SK-MEL-5 (cell line): ENCODE measurements around the gene ERBB4. TPM values are rescaled to one million over a fixed set of nuclear protein-coding genes. Genes with fewer than 3 reads are reported as not detected.

ENCODE experiments used
- DNase-seq: peaks from one replicate; pipeline ENCODE4 v3.0.0-alpha.2; 2016; ENCODE audit warnings: low read depth, low spot score
- in situ Hi-C: cut with HindIII; loops from 2 replicates; pipeline ENCODE4 v1.10.0; 2016; ENCODE audit warnings: low sequenced_read_pairs, high pct_unique_total_duplicates, low pct_unique_long_range_greater_than_20kb
- polyA plus RNA-seq, 2 experiments: library from polyadenylated mRNA; depleted of rRNA; stranded (reverse); fragments of >200 nt; gene quantifications; 2 replicates each; pipeline ENCODE4 v1.2.3, GENCODE V29; 2015
- total RNA-seq: library from RNA; depleted of rRNA; stranded (reverse); fragments of >200 nt; shearing (Covaris generic); gene quantifications from 2 replicates; pipeline ENCODE4 v1.2.3, GENCODE V29; 2014; rRNA removed

Gene ERBB4
- total RNA-seq: 0.32 and 0.75 TPM in 2 replicates
- 0.74 and 1.4 TPM in 2 replicates for polyA plus RNA-seq (2015; cell fraction: cytosol; rRNA removed)
- polyA plus RNA-seq (2015; cell fraction: nucleus; rRNA removed): 0.11 and 0.14 TPM in 2 replicates

- in situ Hi-C loops: no loop called here
These were observed at the start of gene ERBB4 for GRCh38 chr2:212538305-212539071. ERBB4 (minus strand) TSS chr2:212538802; CDS start chr2:212538530, 272 bp downstream.

DNA sequence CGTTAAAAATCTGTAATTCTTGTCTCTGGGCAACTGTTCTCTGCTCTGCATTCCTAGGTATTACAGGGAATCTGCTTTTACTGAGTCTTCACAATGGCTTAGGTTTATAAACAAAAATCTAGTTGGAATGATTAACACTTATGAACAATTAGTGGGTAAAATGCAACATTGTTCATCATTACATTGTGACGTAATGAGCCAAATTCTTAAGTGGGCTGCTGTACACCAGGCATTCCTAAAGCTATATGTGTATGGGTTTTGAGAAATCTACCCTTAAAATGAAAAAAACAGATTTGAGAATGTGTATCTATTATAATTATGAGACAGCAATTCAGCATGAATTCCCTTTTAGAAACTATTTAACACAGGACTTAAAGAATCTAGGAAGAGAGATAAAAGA lies 41.5 kb upstream of the ERBB4 start:
- in situ Hi-C loops: no loop called here
- DNase-seq: no peak

More at GRCh38 chr2:212538305-212539071, at the start of gene ERBB4:
- DNase-seq: no peak

DNA sequence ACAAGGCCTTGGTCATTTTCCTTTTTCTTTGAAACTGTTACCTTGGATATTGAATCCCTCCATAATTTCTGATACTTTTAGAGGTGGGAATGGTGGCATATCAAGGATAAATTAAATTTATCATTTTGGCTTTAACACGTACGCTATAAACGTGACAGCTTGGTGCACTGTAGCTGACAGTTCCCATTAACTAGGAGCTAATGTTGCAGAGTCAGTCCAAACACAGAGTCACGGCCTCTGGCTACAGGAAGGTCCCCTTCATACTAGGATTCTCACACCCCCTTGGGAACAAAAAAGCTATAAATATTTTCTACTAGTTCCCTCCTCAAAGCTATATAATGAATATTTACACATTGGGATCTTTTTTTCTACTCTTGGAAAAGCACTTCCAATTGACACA lies 17.7 kb upstream of the ERBB4 start:
- DNase-seq: no peak
- in situ Hi-C loops: no loop called here

- DNase-seq: no peak
- in situ Hi-C loops: no loop called here
These were observed 15.6 kb upstream of the ERBB4 start for GRCh38 chr2:212554233-212554632.

DNA sequence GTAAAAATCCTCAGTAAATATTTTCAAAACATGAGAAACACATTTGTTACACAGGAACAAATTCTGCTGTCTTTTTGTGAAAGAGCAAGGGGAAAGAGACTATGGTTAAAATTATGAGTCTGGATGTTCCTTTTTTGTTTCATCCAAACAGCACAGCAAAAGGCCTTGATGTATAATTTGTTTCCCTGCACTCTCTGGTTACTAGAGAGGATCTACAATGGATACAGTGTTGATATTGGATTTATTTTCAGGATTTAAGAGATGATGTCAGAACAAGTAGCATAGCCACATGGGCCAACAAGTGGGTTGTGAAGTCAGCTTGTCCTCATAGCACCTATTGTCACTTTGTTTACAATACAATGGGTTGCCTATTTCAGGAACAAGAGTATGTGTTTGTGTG lies 11.3 kb upstream of the ERBB4 start:
- peak; percentile 64 for DNase-seq
- in situ Hi-C loops: loop anchor here (10.0 kb wide), 1 partner anchor 395 kb away; no protein-coding TSS in a partner anchor

DNA sequence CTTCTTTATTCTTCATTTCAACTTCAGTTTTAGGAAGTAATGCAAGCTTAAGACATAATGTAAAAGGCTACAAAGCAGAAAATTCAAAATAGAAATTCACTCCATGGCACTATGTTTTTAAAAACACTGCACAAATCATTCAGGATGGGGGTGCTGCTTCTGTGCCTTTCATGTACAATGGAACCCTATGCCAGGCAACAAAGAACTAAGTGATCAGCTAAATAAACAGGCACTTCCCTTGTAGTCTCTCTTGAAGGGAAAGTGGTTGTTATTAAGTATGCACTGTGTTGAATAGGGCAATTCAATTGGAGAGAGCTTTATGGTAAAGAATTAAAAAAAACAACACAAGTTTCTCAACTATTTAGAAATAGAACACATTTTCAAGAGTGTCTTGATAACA lies 10.9 kb upstream of the ERBB4 start:
- peak; percentile 88 for DNase-seq
- in situ Hi-C loops: loop anchor here (10.0 kb wide), 1 partner anchor 395 kb away; no protein-coding TSS in a partner anchor

DNA sequence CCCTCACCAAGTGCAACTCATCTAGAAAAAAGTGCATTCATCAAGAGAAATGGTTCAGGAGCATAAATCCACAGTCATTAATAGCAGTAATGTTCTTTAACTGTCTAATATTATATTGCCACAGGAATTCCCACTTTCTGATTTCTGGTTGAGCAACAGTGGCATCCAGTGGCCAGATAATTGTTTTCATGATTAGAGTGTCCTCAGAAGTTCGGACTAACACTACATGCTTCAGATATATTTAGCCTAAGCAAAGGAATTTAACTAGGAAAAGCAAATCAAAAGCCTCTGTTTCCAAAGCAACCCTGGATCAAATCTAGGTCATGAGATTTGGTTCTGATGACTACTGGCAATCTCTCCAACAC lies 9.8 kb upstream of the ERBB4 start:
- peak; percentile 71 for DNase-seq
- in situ Hi-C loops: loop anchor here (10.0 kb wide), 1 partner anchor 394 kb away; no protein-coding TSS in a partner anchor

DNA sequence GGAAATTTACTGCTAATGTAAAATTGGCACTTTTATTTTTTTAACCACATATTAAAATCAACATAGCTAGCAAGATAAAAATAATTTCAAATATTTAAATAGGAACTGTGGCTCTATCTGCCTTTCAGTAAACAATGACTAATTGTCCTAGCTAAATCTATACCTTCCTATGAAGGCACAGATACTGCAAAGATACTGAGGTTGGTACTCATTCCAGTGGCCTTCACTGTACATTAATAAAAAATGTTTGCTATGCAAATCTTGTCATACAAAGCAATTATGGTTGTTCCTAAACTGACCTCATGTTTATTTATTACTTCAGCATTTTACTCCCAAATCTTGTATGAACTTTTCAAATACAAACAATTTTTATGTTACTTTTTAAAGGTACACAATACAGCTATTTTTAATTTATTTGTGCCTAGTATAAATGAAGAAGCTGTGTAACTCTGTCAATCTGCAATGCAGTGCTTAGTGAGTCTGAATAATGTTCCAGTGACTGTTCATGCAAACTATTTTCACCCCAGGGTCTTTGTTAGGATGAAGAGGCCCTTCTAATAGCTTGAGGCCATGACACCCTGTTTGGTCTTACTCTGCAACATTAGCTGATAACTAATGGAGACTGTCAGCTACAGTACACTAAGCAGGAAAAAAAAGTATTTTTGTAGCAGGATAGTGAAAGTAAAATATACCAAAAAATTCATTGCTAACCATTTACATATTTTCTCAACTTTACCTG lies 9.3 kb upstream of the ERBB4 start:
- in situ Hi-C loops: loop anchor here (10.0 kb wide), 1 partner anchor 393 kb away; no protein-coding TSS in a partner anchor
- no peak for DNase-seq

DNA sequence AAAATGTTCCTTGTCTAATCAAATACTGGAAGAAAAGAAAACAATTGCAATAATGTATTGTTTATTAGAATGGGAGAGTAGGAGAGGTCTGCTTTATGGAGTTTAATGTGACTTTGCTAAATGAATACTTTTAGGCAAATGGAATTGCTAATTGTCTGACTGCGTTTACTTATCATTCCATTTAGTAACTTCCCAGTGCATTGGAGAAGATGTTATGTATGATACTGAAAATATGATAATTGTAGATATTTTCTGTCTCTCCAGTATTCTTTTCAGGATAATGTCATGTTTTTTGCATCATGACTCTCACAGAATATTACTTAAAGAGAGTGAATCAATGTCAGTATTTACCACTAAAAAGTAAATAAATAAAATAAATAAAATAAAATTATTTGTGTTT lies 8.1 kb upstream of the ERBB4 start:
- no peak for DNase-seq
- in situ Hi-C loops: loop anchor here (10.0 kb wide), 1 partner anchor 392 kb away; no protein-coding TSS in a partner anchor

DNA sequence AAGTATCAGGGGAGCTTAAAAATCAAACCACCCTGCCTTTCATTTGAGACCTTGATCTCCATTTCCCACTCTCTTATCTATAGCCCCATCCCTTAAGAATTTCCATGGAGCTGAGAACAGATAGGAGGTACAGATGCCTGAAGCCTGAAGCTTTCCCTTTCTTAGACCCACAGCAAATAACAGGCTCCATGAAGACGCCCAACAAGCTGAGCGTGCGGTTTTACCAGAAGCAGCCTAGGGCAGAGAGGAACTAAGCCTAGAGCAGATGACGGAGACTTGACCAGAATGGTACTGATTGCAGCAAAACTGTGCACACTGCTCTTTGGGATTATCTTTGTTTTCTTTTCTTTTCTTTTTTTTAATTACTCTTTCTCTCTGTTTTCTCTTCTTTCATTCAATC lies 1.7 kb upstream of the ERBB4 start:
- DNase-seq: no peak
- in situ Hi-C loops: loop anchor here (10.0 kb wide), 1 partner anchor 386 kb away; no protein-coding TSS in a partner anchor

- peak; percentile 55 for DNase-seq
- in situ Hi-C loops: no loop called here
These were observed 674 bp upstream of the ERBB4 start for GRCh38 chr2:212539072-212539880.

- in situ Hi-C loops: no loop called here
- DNase-seq: no peak
These were observed 787 bp downstream of the ERBB4 start for GRCh38 chr2:212537726-212538304.

DNA sequence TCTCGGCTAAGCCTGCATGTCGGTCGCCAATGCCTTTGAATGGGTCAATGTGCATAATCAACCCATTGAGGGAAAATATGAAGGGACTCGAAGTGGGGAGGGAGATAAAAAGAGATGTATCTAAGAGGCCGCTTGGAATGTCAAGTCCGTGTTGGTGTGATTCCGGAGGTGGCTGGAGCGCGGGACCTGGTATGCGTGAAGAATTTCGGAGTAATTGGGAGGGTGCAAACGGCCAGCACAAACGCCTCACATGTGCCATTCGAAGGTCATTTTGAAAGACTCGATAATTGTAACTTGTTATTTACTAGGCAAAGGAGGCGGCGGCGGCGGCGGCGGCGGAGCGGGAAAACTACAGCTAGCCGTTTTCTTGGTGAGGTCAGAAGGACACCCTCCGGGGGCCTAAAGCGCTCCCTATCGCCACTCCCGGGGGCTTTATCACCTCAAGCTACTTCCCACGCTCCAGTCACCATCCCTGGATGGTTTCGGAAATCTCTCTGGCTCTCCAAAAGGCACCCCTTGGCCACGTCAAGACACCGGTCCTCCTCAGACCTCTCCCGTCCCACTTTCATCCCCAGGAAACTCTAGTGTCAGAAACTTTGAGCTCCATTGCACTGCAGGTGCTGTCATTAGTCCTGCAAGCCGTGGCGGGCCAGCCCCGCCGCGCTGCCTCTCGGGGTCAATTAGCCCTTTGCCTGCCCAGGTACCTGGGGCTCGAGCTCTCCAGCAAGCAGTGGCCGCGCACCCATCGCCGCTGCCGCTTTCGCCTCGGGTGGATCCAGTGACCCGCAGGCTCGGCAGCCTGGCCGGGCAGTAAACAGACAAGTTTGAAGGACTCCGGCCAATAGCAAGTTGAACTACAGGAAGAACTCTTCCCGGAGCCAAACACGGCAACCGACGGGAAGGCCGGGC lies 1.5 kb downstream of the ERBB4 start:
- in situ Hi-C loops: no loop called here
- no peak for DNase-seq

DNA sequence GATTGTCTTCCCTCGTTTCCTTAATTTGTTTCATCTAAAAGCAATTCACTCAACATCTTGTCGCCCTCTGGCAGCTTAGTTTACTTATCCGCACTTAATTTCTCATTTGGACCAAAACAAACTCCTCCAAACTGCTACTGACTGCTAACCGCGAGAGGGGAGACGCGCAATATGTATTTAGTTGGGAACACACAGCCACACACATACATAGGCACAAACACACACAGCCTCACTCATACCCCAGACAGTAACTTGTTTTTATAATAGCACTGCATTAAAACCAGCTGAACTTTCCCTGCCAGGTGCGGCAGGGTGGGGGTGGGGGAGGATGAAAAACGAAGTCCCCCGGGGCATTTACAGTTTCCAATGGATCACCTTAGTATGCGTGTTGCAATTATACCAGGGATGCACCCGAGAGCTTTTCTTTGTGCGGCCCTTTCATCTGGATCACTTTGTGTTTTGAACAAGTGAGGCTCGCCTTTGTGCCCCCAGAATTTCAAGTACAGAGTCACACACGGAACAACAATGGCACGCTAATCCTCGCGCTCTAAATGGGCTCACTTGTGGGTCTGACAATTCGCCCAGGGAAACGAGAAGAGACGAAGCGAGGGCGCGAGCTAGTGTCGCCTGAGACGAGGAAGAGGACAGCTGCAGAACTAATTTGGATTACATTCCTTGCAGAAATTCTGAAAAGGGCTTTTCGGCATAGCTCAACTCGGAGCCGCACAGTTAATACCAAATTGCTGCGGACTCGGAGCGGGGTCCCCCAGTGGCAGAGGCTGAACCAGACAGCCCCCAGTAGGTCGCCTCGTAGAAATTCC lies 2.4 kb downstream of the ERBB4 start:
- in situ Hi-C loops: no loop called here
- DNase-seq: no peak

DNA sequence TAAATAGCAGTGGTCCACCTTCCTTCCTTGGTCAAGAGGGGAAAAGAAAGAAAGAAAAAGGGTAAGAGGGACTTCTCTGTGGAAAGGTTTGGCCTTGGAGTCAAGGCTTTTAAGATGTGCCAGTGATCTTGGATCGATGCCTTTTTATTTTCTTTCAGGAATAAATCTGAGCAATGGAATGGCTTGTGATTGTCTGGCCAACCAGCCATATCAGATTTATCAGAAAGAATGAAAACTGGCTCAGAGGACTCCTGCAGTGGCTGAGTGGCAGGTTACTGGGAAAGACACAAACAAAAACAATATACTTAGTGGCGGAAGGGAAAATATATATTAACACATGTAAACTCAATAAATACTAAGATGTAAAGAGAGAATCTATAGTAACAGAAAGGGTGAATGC lies 4.3 kb downstream of the ERBB4 start:
- DNase-seq: no peak
- in situ Hi-C loops: no loop called here

GRCh38 chr2:212532585-212532984 lies 6.0 kb downstream of the ERBB4 start:
- no peak for DNase-seq
- in situ Hi-C loops: no loop called here
